ENCODE measurements around the gene CHEK1.

CHEK1 gene

DNA sequence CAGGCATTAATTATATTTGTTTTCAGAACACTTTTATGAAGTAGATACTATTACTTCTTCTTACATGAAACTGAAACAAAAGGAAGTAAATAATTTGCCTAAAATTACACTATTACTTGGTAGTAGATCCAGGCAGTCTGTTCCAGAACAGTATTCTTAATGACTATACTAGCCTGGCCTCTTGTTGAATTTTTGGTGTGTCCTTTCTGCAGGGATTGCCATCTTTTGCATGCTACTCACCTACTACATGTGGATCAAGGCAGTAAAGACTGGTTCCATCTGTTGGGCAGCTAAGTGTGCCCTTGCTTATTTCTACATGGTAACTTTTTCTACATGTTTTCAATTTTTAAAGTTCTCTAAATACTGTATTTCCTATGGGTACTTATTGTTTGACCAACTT, 19.5 kb upstream of the CHEK1 start:
- H3K4me3 ChIP-seq (ENCODE audit: low read length) = no peak overlapping the region
- no peak for TF ChIP-seq ZNF274 (IDR thresholded peaks at IDR 0.05; ENCODE audit: low read depth, low read length)

DNA sequence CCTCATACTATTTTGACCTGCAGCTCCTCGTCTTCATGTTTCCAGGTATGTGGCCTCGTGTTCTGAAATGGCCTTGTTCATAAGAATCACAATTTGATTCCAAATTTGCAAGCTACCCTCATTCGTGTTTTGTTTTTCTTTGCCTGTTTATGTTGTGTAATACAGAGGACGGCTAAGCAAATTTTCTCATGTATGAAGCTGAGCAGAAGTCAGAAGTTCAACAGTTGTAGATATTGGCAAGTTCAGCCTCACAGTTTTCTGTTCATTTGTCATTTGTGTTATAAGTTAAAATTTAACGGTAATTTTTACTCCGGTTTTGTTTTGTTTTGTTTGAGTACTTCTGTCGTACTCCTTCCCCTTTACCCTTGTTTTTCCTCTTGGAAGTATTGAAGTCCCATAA, 15.4 kb upstream of the CHEK1 start:
- no peak for TF ChIP-seq ZNF274 (IDR thresholded peaks at IDR 0.05; ENCODE audit: low read depth, low read length)
- H3K4me3 ChIP-seq (ENCODE audit: low read length) = no peak overlapping the region

DNA sequence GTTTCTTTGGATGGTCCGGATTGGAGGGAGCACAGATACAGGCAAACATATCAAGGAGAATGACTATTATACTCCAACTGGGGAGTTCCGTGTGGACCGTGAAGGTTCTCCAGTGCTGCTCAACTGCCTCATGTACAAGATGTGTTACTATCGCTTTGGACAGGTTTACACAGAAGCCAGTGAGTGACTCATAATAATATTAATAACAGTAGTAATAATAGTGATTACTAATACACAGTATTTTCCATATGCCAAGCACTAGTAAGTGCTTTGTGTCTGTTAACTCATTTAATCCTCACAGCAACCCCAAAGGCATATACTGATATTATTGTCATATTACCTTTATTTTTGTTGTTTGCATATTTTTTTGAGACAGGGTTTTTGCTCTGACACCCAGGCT, 6.6 kb upstream of the CHEK1 start:
- H3K4me3 ChIP-seq (ENCODE audit: low read length) = no peak overlapping the region
- TF ChIP-seq ZNF274 (IDR thresholded peaks at IDR 0.05; ENCODE audit: low read depth, low read length) = no peak

DNA sequence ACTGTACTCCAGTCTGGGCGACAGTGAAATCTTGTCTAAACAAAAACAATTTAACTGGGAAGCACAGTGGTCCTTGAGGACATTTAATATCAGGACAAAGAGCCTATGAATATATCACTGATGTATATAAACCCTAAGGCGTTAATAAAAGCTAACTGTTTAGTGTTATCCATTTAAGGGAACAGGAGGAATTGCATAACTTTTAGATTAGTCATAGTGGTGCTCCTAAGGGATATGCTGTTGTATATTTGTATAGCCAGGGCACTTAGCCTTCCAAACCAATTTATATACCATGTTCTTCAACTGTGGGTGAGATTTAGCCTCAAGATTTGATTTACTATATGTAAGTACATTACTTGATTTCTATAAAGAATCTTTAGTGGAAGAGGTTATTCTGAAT, 3.0 kb upstream of the CHEK1 start:
- no peak for TF ChIP-seq ZNF274 (IDR thresholded peaks at IDR 0.05; ENCODE audit: low read depth, low read length)

DNA sequence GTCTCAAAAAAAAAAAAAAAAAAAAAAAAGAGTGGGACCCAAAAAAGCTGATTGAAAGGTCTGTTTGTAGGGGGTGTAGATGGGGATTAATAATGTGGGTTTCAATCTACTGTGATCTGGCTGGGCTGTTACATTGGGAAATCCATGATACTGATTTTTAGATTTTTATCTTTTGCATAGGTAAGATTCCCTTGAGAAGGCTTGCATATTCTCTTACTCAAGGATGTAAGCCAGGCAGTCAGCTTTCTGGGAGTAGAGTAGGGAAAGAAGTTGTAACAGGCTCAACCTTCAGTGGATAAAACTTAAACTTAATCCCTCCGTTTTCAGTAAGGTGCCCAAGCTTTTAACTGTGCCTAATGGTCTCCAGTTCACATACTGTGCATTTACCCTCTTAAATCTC, 1.9 kb upstream of the CHEK1 start:
- no peak for TF ChIP-seq ZNF274 (IDR thresholded peaks at IDR 0.05; ENCODE audit: low read depth, low read length)

More for the DNA sequence above, 3.0 kb upstream of the CHEK1 start:
- H3K4me3 ChIP-seq (ENCODE audit: low read length) = no peak overlapping the region

DNA sequence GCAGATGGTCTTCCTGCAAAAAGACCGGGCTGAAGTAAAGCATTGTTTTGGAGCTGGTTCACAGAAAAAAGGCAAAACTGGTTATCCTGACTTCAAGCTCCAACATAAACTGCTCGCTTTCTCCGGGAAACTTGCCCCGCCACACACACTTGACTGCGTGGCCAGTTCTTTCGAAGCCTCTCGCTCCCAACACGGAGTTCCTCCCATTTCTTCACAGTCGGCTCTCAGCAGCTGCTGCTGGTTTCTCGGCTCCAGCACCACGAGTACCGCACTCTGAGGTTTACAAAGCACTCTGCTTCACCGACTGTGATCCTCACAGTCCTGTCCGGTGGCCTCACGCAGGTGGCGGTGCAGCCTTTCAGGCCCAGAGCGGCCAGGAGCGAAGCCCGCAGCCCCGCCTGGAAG, 264 bp downstream of the CHEK1 start:
- H3K4me3 ChIP-seq (ENCODE audit: low read length) = peak overlapping the region; percentile 79; the same call in 1 of the 2 replicates
- no peak for TF ChIP-seq ZNF274 (IDR thresholded peaks at IDR 0.05; ENCODE audit: low read depth, low read length)

More for the DNA sequence above, 1.9 kb upstream of the CHEK1 start:
- H3K4me3 ChIP-seq (ENCODE audit: low read length) = no peak overlapping the region

DNA sequence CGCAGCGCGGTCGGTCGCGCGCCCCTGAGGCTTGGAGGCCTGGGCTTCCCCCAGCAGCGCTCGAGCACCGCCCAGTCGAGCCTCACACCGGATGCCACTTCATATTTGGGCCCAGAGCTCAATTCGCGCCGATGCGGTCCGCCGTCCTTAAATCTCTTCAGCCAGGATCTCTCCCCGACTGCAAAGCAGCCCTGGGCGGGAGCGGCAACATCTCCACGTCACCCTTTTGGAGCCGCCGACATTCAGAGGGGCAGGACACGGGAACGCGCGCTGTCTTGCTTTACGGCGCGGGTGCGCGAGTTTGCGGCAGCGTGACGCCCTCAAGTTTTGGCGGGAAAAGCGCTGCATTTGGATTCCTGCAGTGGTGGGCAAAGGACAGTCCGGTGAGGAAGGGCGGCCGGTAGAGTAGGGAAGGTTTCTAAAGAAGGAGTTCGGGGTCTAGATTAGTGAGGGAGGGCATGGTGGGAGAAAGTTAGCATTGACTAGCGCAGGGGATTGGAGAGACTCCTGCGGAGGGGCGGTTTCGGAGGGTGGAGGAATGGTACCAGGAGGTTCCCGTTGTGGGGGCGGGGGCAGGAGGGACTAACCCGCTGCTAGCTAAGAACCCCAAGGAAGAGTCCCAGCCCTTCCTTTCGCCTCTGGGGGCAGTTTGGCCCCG, 796 bp downstream of the CHEK1 start:
- no peak for TF ChIP-seq ZNF274 (IDR thresholded peaks at IDR 0.05; ENCODE audit: low read depth, low read length)
- peak overlapping the region; percentile 79 for H3K4me3 ChIP-seq (ENCODE audit: low read length)

DNA sequence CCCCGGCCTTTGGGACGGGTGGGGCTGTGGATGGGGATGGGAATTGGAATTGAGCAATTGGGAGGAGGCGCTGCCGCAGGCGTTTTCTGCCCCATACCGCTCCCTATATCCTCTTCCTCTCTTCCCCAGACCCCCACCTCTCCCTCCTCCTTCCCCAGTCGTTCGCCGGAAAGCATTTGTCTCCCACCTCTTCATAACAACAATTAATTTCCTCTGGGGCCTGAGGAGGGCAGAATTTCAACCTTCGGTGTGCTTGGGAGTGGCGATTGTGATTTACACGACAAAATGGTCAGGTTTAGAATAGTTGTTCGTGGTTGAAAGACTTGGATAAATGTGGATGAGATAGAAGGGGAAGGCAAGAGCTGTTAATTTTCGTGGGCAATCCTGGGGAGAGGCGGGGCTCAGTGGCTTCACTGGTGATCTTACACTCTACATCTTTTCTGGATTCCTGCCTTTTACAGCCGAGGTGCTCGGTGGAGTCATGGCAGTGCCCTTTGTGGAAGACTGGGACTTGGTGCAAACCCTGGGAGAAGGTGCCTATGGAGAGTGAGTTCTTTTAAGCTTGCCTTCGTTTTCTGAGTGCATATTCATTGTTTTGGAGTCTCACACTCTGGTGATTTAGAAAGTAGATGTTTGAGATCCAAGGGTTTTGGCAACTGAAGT, 1.5 kb downstream of the CHEK1 start:
- no peak for TF ChIP-seq ZNF274 (IDR thresholded peaks at IDR 0.05; ENCODE audit: low read depth, low read length)
- peak overlapping the region; percentile 79 for H3K4me3 ChIP-seq (ENCODE audit: low read length)

DNA sequence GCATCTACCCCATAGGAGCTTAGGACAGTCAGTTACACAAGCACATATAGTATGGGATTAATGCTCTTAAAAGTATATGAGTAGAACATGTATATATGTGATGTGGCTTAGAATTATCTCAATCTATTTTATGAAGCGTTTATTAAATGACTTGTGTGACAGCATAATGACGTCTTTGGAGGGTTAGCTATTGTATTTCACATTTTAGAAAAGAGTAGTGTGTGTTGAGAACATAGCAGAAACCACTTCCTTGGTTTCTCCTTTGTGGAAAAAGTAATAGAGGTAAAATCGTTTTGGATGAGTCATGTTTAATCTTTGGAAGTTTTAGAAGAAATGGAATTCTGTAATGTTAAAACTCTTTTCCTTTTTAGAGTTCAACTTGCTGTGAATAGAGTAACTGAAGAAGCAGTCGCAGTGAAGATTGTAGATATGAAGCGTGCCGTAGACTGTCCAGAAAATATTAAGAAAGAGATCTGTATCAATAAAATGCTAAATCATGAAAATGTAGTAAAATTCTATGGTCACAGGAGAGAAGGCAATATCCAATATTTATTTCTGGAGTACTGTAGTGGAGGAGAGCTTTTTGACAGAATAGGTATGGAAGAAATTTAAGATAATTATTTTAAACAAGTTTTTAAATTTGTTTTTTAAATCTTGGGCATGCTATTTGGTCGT, 2.4 kb downstream of the CHEK1 start:
- TF ChIP-seq ZNF274 (IDR thresholded peaks at IDR 0.05; ENCODE audit: low read depth, low read length) = no peak
- H3K4me3 ChIP-seq (ENCODE audit: low read length) = peak overlapping the region; percentile 79

DNA sequence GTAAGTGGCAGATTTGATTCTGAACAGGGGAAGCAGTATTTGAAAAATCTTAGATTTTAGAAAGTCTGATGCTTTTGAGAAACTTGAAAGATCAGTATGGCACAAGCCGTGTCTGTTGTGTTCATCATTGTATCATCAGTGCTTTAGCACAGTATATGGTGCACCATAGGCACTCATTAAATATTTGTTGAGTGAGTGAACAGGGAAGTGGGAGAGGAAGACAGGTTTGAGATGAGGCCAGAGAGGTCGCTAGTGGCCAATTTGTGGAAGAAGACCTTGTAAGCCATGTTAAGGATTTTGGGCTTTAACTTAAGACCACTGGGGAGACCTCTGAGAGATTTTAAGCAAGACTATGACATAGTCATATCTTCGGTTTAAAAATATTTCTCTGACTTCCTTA, 12.9 kb downstream of the CHEK1 start:
- no peak overlapping the region for H3K4me3 ChIP-seq (ENCODE audit: low read length)
- TF ChIP-seq ZNF274 (IDR thresholded peaks at IDR 0.05; ENCODE audit: low read depth, low read length) = no peak

DNA sequence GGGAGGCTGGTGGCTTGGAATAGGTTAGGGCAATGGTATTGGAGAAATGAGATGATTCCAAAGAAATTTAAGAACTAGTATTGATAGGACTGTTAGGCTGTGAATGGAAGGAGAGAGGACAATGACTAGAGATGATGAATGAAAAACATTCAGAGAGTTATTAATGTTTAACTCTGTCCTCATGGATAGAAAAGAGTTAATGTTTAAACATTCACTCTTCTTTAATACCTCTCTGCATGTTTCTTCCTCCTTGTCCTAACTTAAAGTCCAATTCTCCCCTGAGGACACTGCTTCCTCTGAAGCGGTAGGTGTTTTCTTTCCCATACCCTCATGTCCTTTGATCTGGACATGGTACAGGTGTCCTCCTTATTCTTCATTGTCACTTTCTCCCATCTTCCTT, 13.4 kb downstream of the CHEK1 start:
- H3K4me3 ChIP-seq (ENCODE audit: low read length) = no peak overlapping the region
- no peak for TF ChIP-seq ZNF274 (IDR thresholded peaks at IDR 0.05; ENCODE audit: low read depth, low read length)

DNA sequence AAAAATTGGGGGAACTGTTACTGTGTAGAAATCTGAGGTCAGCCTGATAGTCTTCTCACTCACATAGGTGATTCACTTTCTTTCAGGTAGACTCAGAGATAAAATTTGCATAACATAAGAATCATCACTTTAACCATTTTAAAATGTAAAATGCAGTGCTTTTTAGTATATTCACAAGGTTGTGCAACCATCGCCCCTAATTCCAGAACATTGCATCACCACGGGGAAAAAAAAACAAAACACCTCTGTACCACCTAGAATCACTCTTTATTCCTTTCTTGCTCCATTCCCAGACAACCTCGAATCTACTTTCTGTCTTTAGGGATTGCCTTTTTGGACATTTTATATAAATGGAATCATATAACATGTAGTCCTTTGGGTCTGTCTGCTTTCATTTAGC, 20.9 kb downstream of the CHEK1 start:
- no peak for TF ChIP-seq ZNF274 (IDR thresholded peaks at IDR 0.05; ENCODE audit: low read depth, low read length)
- H3K4me3 ChIP-seq (ENCODE audit: low read length) = no peak overlapping the region

DNA sequence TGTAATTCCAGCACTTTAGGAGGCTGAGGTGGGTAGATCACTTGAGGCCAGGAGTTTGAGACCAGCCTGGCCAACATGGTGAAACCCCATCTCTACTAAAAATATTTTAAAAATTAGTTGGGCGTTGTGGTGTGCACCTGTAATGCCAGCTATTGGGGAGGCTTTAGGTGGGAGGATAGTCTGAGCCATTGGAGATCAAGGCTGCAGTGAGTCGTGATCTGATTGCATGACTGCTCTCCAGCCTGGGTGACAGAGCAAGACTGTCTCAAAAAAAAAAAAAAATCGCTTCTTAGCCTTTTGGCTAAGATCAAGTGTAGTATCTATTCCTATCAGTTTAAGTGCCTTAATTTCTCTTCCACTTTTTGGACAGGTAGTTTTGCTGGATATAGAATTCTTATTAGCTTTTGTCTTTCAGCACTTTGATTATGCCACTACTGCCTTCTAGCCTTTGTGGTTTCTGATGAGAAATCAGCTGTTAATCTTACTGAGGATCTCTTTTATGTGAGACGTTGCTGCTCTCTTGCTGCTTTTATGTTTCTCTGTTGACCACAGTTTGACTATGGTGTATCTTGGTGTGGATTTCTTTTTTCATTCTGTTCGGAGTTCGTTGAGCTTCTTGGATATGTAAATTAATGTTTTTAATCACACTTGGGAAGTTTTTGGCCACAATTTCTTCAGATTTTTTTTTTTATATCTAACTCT, 24.7 kb downstream of the CHEK1 start:
- no peak overlapping the region for H3K4me3 ChIP-seq (ENCODE audit: low read length)
- no peak for TF ChIP-seq ZNF274 (IDR thresholded peaks at IDR 0.05; ENCODE audit: low read depth, low read length)

DNA sequence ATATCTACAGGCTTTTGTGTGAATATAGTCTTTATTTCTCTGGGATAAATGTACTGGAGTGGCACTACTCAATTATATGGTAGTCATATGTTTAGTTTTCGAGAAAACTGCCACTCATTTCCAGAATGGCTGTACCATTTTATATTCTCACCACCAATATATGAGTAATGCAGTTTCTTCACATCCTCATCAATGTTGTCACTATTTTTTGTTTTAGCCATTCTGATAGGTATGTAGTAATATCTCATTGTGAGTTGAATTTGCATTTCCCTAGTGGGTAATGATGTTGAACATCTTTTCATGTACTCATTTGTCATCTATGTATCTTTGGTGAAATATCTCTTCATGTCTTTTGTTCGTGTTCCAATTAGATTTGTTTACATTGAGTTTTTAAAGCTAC, 37.7 kb downstream of the CHEK1 start:
- no peak overlapping the region for H3K4me3 ChIP-seq (ENCODE audit: low read length)
- TF ChIP-seq ZNF274 (IDR thresholded peaks at IDR 0.05; ENCODE audit: low read depth, low read length) = no peak

Measured in GM08714 (cell line).